Trophoblast cell (in vitro differentiated cells and primary cell): ENCODE data around the gene PLEKHD1.
A peak's percentile ranks its signal among the peaks of the same experiment; 100 is the strongest.

ENCODE experiments used
- DNase-seq, 2 donors: peaks; one replicate each; pipeline ENCODE4 v3.0.0-alpha.2; 2016
- H2AFZ ChIP-seq: 2 replicates; pipeline ENCODE4 v1.6.1; 2013; ENCODE audit warnings: low read length, moderate library complexity, mild to moderate bottlenecking; ENCODE audit not compliant: insufficient read depth, poor library complexity
- H2AK5ac ChIP-seq: 2 replicates; pipeline ENCODE4 v1.6.1; 2013; ENCODE audit warnings: mild to moderate bottlenecking, low read length
- H2BK120ac ChIP-seq: 2 replicates; pipeline ENCODE4 v1.6.1; 2013; ENCODE audit warnings: low read length, mild to moderate bottlenecking, moderate library complexity; ENCODE audit not compliant: insufficient read depth, poor library complexity
- H2BK12ac ChIP-seq: 2 replicates; pipeline ENCODE4 v1.6.1; 2013; ENCODE audit warnings: mild to moderate bottlenecking, low read length, moderate library complexity
- H2BK5ac ChIP-seq: 2 replicates; pipeline ENCODE4 v1.6.1; 2013; ENCODE audit warnings: low read length, low read depth, moderate library complexity, mild to moderate bottlenecking; ENCODE audit not compliant: poor library complexity
- H3K14ac ChIP-seq: 2 replicates; pipeline ENCODE4 v1.6.1; 2013; ENCODE audit warnings: mild to moderate bottlenecking, low read length
- H3K18ac ChIP-seq: 2 replicates; pipeline ENCODE4 v1.6.1; 2013; ENCODE audit warnings: mild to moderate bottlenecking, low read length
- H3K23ac ChIP-seq: 2 replicates; pipeline ENCODE4 v1.6.1; 2013; ENCODE audit warnings: low read length
- H3K27ac ChIP-seq: 2 replicates; pipeline ENCODE4 v1.5.1; 2013; ENCODE audit warnings: low read depth, mild to moderate bottlenecking, inconsistent platforms, low read length, moderate library complexity
- H3K27me3 ChIP-seq: 2 replicates; pipeline ENCODE4 v1.6.1; 2013; ENCODE audit warnings: inconsistent platforms, mild to moderate bottlenecking, low read length, moderate library complexity; ENCODE audit not compliant: insufficient read depth
- H3K36me3 ChIP-seq, 2 experiments: 1 replicate in 1 of 2; 2 replicates in 1 of 2; pipeline ENCODE4 v1.6.1; 2013; ENCODE audit warnings: low read length in 2 of 2, mild to moderate bottlenecking in 2 of 2, moderate library complexity in 1 of 2; ENCODE audit not compliant: insufficient read depth in 2 of 2, control insufficient read depth in 1 of 2
- H3K4ac ChIP-seq: 2 replicates; pipeline ENCODE4 v1.6.1; 2013; ENCODE audit warnings: low read depth, mild to moderate bottlenecking, low read length, moderate library complexity
- H3K4me1 ChIP-seq, 2 experiments: 1 replicate in 1 of 2; 2 replicates in 1 of 2; pipeline ENCODE4 v1.6.1; 2013; ENCODE audit warnings: low read length in 2 of 2, mild to moderate bottlenecking in 2 of 2, moderate library complexity in 1 of 2; ENCODE audit not compliant: insufficient read depth in 2 of 2, control insufficient read depth in 1 of 2
- H3K4me2 ChIP-seq: 2 replicates; pipeline ENCODE4 v1.6.1; 2013; ENCODE audit warnings: inconsistent platforms, mild to moderate bottlenecking, low read length, moderate library complexity
- H3K4me3 ChIP-seq: 2 replicates; pipeline ENCODE4 v1.5.1; 2013; ENCODE audit warnings: mild to moderate bottlenecking, low read depth, low read length, inconsistent platforms
- H3K79me1 ChIP-seq: one replicate; pipeline ENCODE4 v1.6.1; 2013; ENCODE audit warnings: low read length
- H3K79me2 ChIP-seq: 2 replicates; pipeline ENCODE4 v1.6.1; 2013; ENCODE audit warnings: low read length, mild to moderate bottlenecking; ENCODE audit not compliant: control insufficient read depth, insufficient read depth, poor library complexity
- H3K9ac ChIP-seq: 2 replicates; pipeline ENCODE4 v1.6.1; 2013; ENCODE audit warnings: mild to moderate bottlenecking, low read length
- H3K9me3 ChIP-seq: 2 replicates; pipeline ENCODE4 v1.6.1; 2013; ENCODE audit warnings: low read depth, mild to moderate bottlenecking, control low read depth, inconsistent platforms, low read length; ENCODE audit not compliant: insufficient read depth
- H4K12ac ChIP-seq: 2 replicates; pipeline ENCODE4 v1.6.1; 2013; ENCODE audit warnings: low read depth, mild to moderate bottlenecking, low read length, moderate library complexity
- H4K8ac ChIP-seq: 2 replicates; pipeline ENCODE4 v1.6.1; 2013; ENCODE audit warnings: low read depth, mild to moderate bottlenecking, low read length, moderate library complexity
- H4K91ac ChIP-seq: one replicate; pipeline ENCODE4 v1.6.1; 2013; ENCODE audit warnings: low read depth, mild to moderate bottlenecking, low read length, moderate library complexity
- WGBS: extraction: QIAGEN DNeasy Blood & Tissue Kit; methylation state at CpG from one replicate; pipeline ENCODE4 v1.1.7; 2013; ENCODE audit warnings: missing lambda C conversion rate; ENCODE audit not compliant: insufficient read length, insufficient coverage; ENCODE audit errors: extremely low coverage; 5-methylcytosine and 5-hydroxymethylcytosine counted together

The PLEKHD1 gene

GRCh38 chr14:69471436-69471835, 13.1 kb upstream of the PLEKHD1 start:
- H3K18ac ChIP-seq = no peak overlapping the region
- no peak overlapping the region for H3K4ac ChIP-seq
- H4K12ac ChIP-seq = no peak overlapping the region
- no peak overlapping the region for H3K9ac ChIP-seq
- H3K14ac ChIP-seq = no peak overlapping the region
- no peaks in the 10 kb centered on the region for H3K27me3 ChIP-seq
- DNase-seq = no peak
- peaks cover 2% of the 10 kb centered on the region for H3K9me3 ChIP-seq
- no peaks in the 10 kb centered on the region for H3K79me1 ChIP-seq
- H4K8ac ChIP-seq = no peak overlapping the region
- no peaks in the 10 kb centered on the region for H3K79me2 ChIP-seq
- peaks cover 0 to 9% of the 10 kb centered on the region in 2 experiments for H3K4me1 ChIP-seq
- H3K23ac ChIP-seq = no peak overlapping the region
- H2AK5ac ChIP-seq = no peak overlapping the region
- no peak overlapping the region for H3K27ac ChIP-seq
- no peak overlapping the region for H3K4me2 ChIP-seq
- H2BK12ac ChIP-seq = no peak overlapping the region
- H2BK5ac ChIP-seq = no peak overlapping the region
- no peak overlapping the region for H2AFZ ChIP-seq
- no peak overlapping the region for H2BK120ac ChIP-seq
- no peak overlapping the region for H3K4me3 ChIP-seq
- no peaks in the 10 kb centered on the region for H3K36me3 ChIP-seq
- no peak overlapping the region for H4K91ac ChIP-seq
- WGBS = no CpG with 5 or more reads among the region's 3 CpGs

- peaks cover 2% of the 10 kb centered on the region for H3K9me3 ChIP-seq
- no peak overlapping the region for H3K4me3 ChIP-seq
- H4K8ac ChIP-seq = no peak overlapping the region
- H3K23ac ChIP-seq = no peak overlapping the region
- no peak overlapping the region for H3K9ac ChIP-seq
- no peaks in the 10 kb centered on the region for H3K79me2 ChIP-seq
- no CpG with 5 or more reads among the region's 10 CpGs for WGBS
- no peak overlapping the region for H4K12ac ChIP-seq
- no peaks in the 10 kb centered on the region for H3K79me1 ChIP-seq
- no peak overlapping the region for H2BK120ac ChIP-seq
- no peak overlapping the region for H3K4me2 ChIP-seq
- H3K4me1 ChIP-seq = peaks cover 0 to 9% of the 10 kb centered on the region in 2 experiments
- DNase-seq = no peak
- no peak overlapping the region for H4K91ac ChIP-seq
- H2BK5ac ChIP-seq = no peak overlapping the region
- H3K18ac ChIP-seq = no peak overlapping the region
- H3K36me3 ChIP-seq = no peaks in the 10 kb centered on the region
- no peak overlapping the region for H2AK5ac ChIP-seq
- H2BK12ac ChIP-seq = no peak overlapping the region
- H2AFZ ChIP-seq = no peak overlapping the region
- H3K27me3 ChIP-seq = no peaks in the 10 kb centered on the region
- no peak overlapping the region for H3K14ac ChIP-seq
- no peak overlapping the region for H3K4ac ChIP-seq
- H3K27ac ChIP-seq = no peak overlapping the region
These were observed 12.6 kb upstream of the PLEKHD1 start for GRCh38 chr14:69471916-69472315.

- Histone ChIP-seq H2AFZ (no peak overlapping the region), H2BK120ac (no peak overlapping the region), H3K23ac (no peak overlapping the region), H3K14ac (no peak overlapping the region), H3K27me3 (no peaks in the 10 kb centered on the region), H3K4ac (no peak overlapping the region), H4K12ac (no peak overlapping the region), H4K8ac (no peak overlapping the region), H3K4me3 (no peak overlapping the region), H2BK5ac (no peak overlapping the region), H3K27ac (no peak overlapping the region), H3K4me2 (no peak overlapping the region), H3K18ac (no peak overlapping the region), H2BK12ac (no peak overlapping the region), H3K79me2 (no peaks in the 10 kb centered on the region), H3K36me3 (no peaks in the 10 kb centered on the region), H3K9me3 (peaks cover 2% of the 10 kb centered on the region), H3K79me1 (no peaks in the 10 kb centered on the region), H4K91ac (no peak overlapping the region), H3K9ac (no peak overlapping the region), H2AK5ac (no peak overlapping the region), H3K4me1 (peaks cover 0 to 9% of the 10 kb centered on the region in 2 experiments)
- DNase-seq = peak; percentile 48 to 81
- WGBS = no CpG with 5 or more reads among the region's 3 CpGs
These were observed 11.3 kb upstream of the PLEKHD1 start for GRCh38 chr14:69473260-69473659.

- no peak overlapping the region for H3K9ac ChIP-seq
- no peak overlapping the region for H3K14ac ChIP-seq
- peaks cover 2% of the 10 kb centered on the region for H3K9me3 ChIP-seq
- H2AFZ ChIP-seq = no peak overlapping the region
- H4K91ac ChIP-seq = no peak overlapping the region
- H2AK5ac ChIP-seq = no peak overlapping the region
- no peak overlapping the region for H2BK5ac ChIP-seq
- H3K36me3 ChIP-seq = no peaks in the 10 kb centered on the region
- H3K23ac ChIP-seq = no peak overlapping the region
- no peaks in the 10 kb centered on the region for H3K79me2 ChIP-seq
- H3K4me2 ChIP-seq = no peak overlapping the region
- H3K4me1 ChIP-seq = peaks cover 0 to 9% of the 10 kb centered on the region in 2 experiments
- H3K27me3 ChIP-seq = no peaks in the 10 kb centered on the region
- no peaks in the 10 kb centered on the region for H3K79me1 ChIP-seq
- WGBS = no CpG with 5 or more reads among the region's 3 CpGs
- no peak overlapping the region for H3K27ac ChIP-seq
- no peak overlapping the region for H4K12ac ChIP-seq
- no peak overlapping the region for H2BK120ac ChIP-seq
- no peak overlapping the region for H3K4me3 ChIP-seq
- H2BK12ac ChIP-seq = no peak overlapping the region
- DNase-seq = no peak
- H3K4ac ChIP-seq = no peak overlapping the region
- H3K18ac ChIP-seq = no peak overlapping the region
- no peak overlapping the region for H4K8ac ChIP-seq
These were observed 10.6 kb upstream of the PLEKHD1 start for GRCh38 chr14:69473946-69474345.
